Neural cell (in vitro differentiated cells): ENCODE results near the gene NOL9. TPM values are rescaled to one million over a fixed set of nuclear protein-coding genes. Genes with fewer than 3 reads are reported as not detected.

Experiments
- H2AFZ ChIP-seq: fragments of 200-600, 300-800 bp; sonication (generic), shearing (Covaris generic); 2 replicates; pipeline ENCODE4 v1.6.0; 2014; ENCODE audit warnings: low read depth, mild to moderate bottlenecking, antibody characterized with exemption, low read length, moderate library complexity
- H3F3A ChIP-seq: fragments of 200-600 bp; shearing (Covaris generic); 2 replicates; pipeline ENCODE4 v1.6.1; 2016; ENCODE audit warnings: mild to moderate bottlenecking, moderate library complexity, mixed read lengths, antibody characterized with exemption, low read length; ENCODE audit not compliant: insufficient read depth, poor library complexity, severe bottlenecking
- H3K27ac ChIP-seq: fragments of 200-600, 300-800 bp; sonication (generic), shearing (Covaris generic); 2 replicates; pipeline ENCODE4 v1.5.1; 2014; ENCODE audit warnings: mild to moderate bottlenecking, low read length, moderate library complexity
- H3K27me3 ChIP-seq: fragments of 300-800, 200-600 bp; sonication (generic), shearing (Covaris generic); 2 replicates; pipeline ENCODE4 v1.6.0; 2014; ENCODE audit warnings: mild to moderate bottlenecking, low read depth, low read length, moderate library complexity; ENCODE audit not compliant: insufficient read depth
- H3K36me3 ChIP-seq: fragments of 300-800, 200-600 bp; sonication (generic), shearing (Covaris generic); 2 replicates; pipeline ENCODE4 v1.5.1; 2014; ENCODE audit warnings: mild to moderate bottlenecking, antibody characterized with exemption, low read length, moderate library complexity; ENCODE audit not compliant: insufficient read depth
- H3K4me2 ChIP-seq: fragments of 300-800, 200-600 bp; sonication (generic), shearing (Covaris generic); 2 replicates; pipeline ENCODE4 v1.6.0; 2014; ENCODE audit warnings: mild to moderate bottlenecking, low read length
- H3K4me3 ChIP-seq: fragments of 300-800, 200-600 bp; sonication (generic), shearing (Covaris generic); 2 replicates; pipeline ENCODE4 v1.5.1; 2014; ENCODE audit warnings: mild to moderate bottlenecking, low read length, moderate library complexity
- H3K79me2 ChIP-seq: fragments of 200-600 bp; shearing (Covaris generic); replicated peaks from 2 replicates; pipeline ENCODE4 v1.6.0; 2014; ENCODE audit warnings: mild to moderate bottlenecking, low read length, moderate library complexity; ENCODE audit not compliant: insufficient read depth
- H3K9ac ChIP-seq: fragments of 300-800, 200-600 bp; sonication (generic), shearing (Covaris generic); 2 replicates; pipeline ENCODE4 v1.6.1; 2016; ENCODE audit warnings: mild to moderate bottlenecking, low read length, mixed read lengths
- H3K9me2 ChIP-seq: fragments of 200-600 bp; shearing (Covaris generic); 2 replicates; pipeline ENCODE4 v1.6.1; 2016; ENCODE audit warnings: mild to moderate bottlenecking, low read length, mixed read lengths; ENCODE audit not compliant: insufficient read depth
- H3K9me3 ChIP-seq: fragments of 200-600, 300-800 bp; sonication (generic), shearing (Covaris generic); 2 replicates; pipeline ENCODE4 v1.6.1; 2016; ENCODE audit warnings: mild to moderate bottlenecking, mixed run types, low read length, moderate library complexity, mixed read lengths
- H4K20me1 ChIP-seq: fragments of 200-600 bp; shearing (Covaris generic); 2 replicates; pipeline ENCODE4 v1.6.1; 2016; ENCODE audit warnings: mild to moderate bottlenecking, mixed run types; ENCODE audit not compliant: insufficient read depth
- EP300 ChIP-seq: fragments of 450-650 bp; conservative IDR thresholded peaks from 2 replicates; pipeline ENCODE4 v1.6.1; 2014; ENCODE audit warnings: antibody characterized with exemption, mild to moderate bottlenecking, moderate library complexity; ENCODE audit not compliant: poor library complexity, severe bottlenecking
- EZH2 ChIP-seq: fragments of 200-600, 300-800 bp; shearing (Covaris generic), sonication (generic); IDR thresholded peaks from 2 replicates; pipeline ENCODE4 v1.6.1; 2014; ENCODE audit warnings: antibody characterized with exemption, low read length, borderline replicate concordance, mild to moderate bottlenecking; ENCODE audit not compliant: insufficient read depth, poor library complexity, severe bottlenecking
- MXI1 ChIP-seq: fragments of 450-650 bp; conservative IDR thresholded peaks from 2 replicates; pipeline ENCODE4 v1.6.1; 2014; ENCODE audit warnings: antibody characterized with exemption, mild to moderate bottlenecking; ENCODE audit not compliant: poor library complexity, severe bottlenecking
- POLR2AphosphoS5 ChIP-seq: IDR thresholded peaks from 2 replicates; pipeline ENCODE4 v1.6.1; 2012
- RAD21 ChIP-seq: fragments of 450-650 bp; conservative IDR thresholded peaks from 2 replicates; pipeline ENCODE4 v1.6.1; 2014; ENCODE audit warnings: antibody characterized with exemption, mild to moderate bottlenecking, moderate library complexity
- SMC3 ChIP-seq: fragments of 450-650 bp; conservative IDR thresholded peaks from 2 replicates; pipeline ENCODE4 v1.6.1; 2014; ENCODE audit warnings: antibody characterized with exemption, mild to moderate bottlenecking, moderate library complexity; ENCODE audit not compliant: poor library complexity
- TAF1 ChIP-seq: IDR thresholded peaks from 2 replicates; pipeline ENCODE4 v1.6.1; 2012; ENCODE audit warnings: low read depth
- polyA plus RNA-seq: library from polyadenylated mRNA; depleted of rRNA; stranded (reverse); fragments of >200 nt; gene quantifications from 2 replicates; pipeline ENCODE4 v1.2.3, GENCODE V29; 2014
- TF ChIP-seq, protein P1 (sequence below): fragments of 450-650 bp; IDR thresholded peaks from 2 replicates; pipeline ENCODE4 v1.5.1; 2014; ENCODE audit warnings: antibody characterized with exemption, mild to moderate bottlenecking, moderate library complexity; ENCODE audit not compliant: poor library complexity, severe bottlenecking
- TF ChIP-seq, protein P2 (sequence below): IDR thresholded peaks from 2 replicates; pipeline ENCODE4 v1.6.1; 2012; ENCODE audit warnings: borderline replicate concordance

The NOL9 gene
- polyA plus RNA-seq, 1 donor from 2014 or later: 30.7 TPM

GRCh38 chr1:6592441-6592840 is 38.1 kb upstream of the NOL9 start:
- Histone ChIP-seq H3K9me2 (no peaks in the 10 kb centered on the region), H3K4me2 (no peak overlapping the region), H3K27ac (no peak overlapping the region), H3F3A (no peaks in the 10 kb centered on the region), H2AFZ (no peak overlapping the region), H3K9me3 (no peaks in the 10 kb centered on the region), H4K20me1 (no peaks in the 10 kb centered on the region), H3K27me3 (no peaks in the 10 kb centered on the region), H3K4me3 (no peak overlapping the region), H3K79me2 (no peaks in the 10 kb centered on the region), H3K36me3 (no peaks in the 10 kb centered on the region), H3K9ac (no peak overlapping the region)
- TF ChIP-seq SMC3 (no peak), TAF1 (no peak), RAD21 (no peak), POLR2AphosphoS5 (no peak), MXI1 (no peak), EP300 (no peak), EZH2 (no peak)
- TF ChIP-seq, protein P1, sequence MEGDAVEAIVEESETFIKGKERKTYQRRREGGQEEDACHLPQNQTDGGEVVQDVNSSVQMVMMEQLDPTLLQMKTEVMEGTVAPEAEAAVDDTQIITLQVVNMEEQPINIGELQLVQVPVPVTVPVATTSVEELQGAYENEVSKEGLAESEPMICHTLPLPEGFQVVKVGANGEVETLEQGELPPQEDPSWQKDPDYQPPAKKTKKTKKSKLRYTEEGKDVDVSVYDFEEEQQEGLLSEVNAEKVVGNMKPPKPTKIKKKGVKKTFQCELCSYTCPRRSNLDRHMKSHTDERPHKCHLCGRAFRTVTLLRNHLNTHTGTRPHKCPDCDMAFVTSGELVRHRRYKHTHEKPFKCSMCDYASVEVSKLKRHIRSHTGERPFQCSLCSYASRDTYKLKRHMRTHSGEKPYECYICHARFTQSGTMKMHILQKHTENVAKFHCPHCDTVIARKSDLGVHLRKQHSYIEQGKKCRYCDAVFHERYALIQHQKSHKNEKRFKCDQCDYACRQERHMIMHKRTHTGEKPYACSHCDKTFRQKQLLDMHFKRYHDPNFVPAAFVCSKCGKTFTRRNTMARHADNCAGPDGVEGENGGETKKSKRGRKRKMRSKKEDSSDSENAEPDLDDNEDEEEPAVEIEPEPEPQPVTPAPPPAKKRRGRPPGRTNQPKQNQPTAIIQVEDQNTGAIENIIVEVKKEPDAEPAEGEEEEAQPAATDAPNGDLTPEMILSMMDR: no peak
- TF ChIP-seq, protein P2, sequence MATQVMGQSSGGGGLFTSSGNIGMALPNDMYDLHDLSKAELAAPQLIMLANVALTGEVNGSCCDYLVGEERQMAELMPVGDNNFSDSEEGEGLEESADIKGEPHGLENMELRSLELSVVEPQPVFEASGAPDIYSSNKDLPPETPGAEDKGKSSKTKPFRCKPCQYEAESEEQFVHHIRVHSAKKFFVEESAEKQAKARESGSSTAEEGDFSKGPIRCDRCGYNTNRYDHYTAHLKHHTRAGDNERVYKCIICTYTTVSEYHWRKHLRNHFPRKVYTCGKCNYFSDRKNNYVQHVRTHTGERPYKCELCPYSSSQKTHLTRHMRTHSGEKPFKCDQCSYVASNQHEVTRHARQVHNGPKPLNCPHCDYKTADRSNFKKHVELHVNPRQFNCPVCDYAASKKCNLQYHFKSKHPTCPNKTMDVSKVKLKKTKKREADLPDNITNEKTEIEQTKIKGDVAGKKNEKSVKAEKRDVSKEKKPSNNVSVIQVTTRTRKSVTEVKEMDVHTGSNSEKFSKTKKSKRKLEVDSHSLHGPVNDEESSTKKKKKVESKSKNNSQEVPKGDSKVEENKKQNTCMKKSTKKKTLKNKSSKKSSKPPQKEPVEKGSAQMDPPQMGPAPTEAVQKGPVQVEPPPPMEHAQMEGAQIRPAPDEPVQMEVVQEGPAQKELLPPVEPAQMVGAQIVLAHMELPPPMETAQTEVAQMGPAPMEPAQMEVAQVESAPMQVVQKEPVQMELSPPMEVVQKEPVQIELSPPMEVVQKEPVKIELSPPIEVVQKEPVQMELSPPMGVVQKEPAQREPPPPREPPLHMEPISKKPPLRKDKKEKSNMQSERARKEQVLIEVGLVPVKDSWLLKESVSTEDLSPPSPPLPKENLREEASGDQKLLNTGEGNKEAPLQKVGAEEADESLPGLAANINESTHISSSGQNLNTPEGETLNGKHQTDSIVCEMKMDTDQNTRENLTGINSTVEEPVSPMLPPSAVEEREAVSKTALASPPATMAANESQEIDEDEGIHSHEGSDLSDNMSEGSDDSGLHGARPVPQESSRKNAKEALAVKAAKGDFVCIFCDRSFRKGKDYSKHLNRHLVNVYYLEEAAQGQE: no peak

GRCh38 chr1:6591644-6592043 is 37.3 kb upstream of the NOL9 start:
- Histone ChIP-seq H3K36me3 (no peaks in the 10 kb centered on the region), H3K27me3 (no peaks in the 10 kb centered on the region), H4K20me1 (no peaks in the 10 kb centered on the region), H3K79me2 (no peaks in the 10 kb centered on the region), H2AFZ (no peak overlapping the region), H3K9ac (no peak overlapping the region), H3K9me2 (no peaks in the 10 kb centered on the region), H3F3A (no peaks in the 10 kb centered on the region), H3K27ac (no peak overlapping the region), H3K4me2 (no peak overlapping the region), H3K9me3 (no peaks in the 10 kb centered on the region), H3K4me3 (no peak overlapping the region)
- TF ChIP-seq EP300 (no peak), RAD21 (no peak), EZH2 (no peak), POLR2AphosphoS5 (no peak), TAF1 (no peak), SMC3 (no peak), MXI1 (no peak)
- TF ChIP-seq, protein P1: no peak
- TF ChIP-seq, protein P2: no peak
